ENCODE results near the gene TEAD1. TPM values are rescaled to one million over a fixed set of nuclear protein-coding genes. Genes with fewer than 3 reads are reported as not detected.

Gene TEAD1
- total and polyA plus RNA-seq, 2 experiments from 2014 or later, result 24.5 to 103 TPM

DNA sequence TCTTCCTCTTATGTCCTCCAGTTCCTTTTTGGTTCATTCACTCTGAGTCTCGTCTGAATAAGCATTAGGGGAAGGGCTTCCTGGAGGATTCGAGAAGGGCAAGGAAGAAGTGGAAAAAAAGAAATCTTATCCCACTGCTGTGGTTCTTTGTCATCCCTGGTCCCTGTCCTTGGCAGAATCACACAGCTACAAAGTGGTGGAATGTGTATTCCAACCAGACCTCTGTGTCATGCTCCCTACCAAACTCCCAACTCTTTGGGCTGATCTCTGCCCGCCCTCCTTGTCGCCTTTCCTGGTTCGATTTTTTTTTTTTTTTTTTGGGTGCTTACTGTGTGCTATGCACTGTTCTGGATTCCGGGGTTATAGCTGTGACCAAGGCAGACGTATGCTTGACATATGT lies 61.0 kb downstream of the TEAD1 start:
- Histone ChIP-seq H3F3A (replicated peaks; ENCODE audit: low read depth) (no peaks in the 10 kb centered on the region), H3K27me3 (ENCODE audit: insufficient read depth) (no peaks in the 10 kb centered on the region), H3K4me1 (ENCODE audit: insufficient read depth) (peaks cover 37% of the 10 kb centered on the region), H3K4me3 (no peak overlapping the region), H2AFZ (no peak overlapping the region), H3K36me3 (ENCODE audit: insufficient read depth) (no peaks in the 10 kb centered on the region), H3K4me2 (no peak overlapping the region), H3K79me2 (replicated peaks; ENCODE audit: insufficient read depth) (peaks cover 100% of the 10 kb centered on the region), H3K27ac (ENCODE audit: low read depth) (0 out of 2 replicates have a peak overlapping the region, but pooled peaks have one; percentile 8), H3K9me2 (ENCODE audit: insufficient read depth) (no peaks in the 10 kb centered on the region), H4K20me1 (replicated peaks; ENCODE audit: insufficient read depth) (peaks cover 55% of the 10 kb centered on the region)
- Mint-ChIP-seq H3K36me3 (ENCODE audit: low read depth) (peaks cover 2% of the 10 kb centered on the region; the same call in 1 of the 3 replicates), H3K27me3 (ENCODE audit: insufficient read depth, low read depth, poor library complexity) (peaks cover 4% of the 10 kb centered on the region), H3K27ac (peak overlapping the region; percentile 37; the same call in 1 of the 2 replicates), H3K9me3 (no peaks in the 10 kb centered on the region), H3K4me3 (no peak overlapping the region), H3K4me1 (peaks cover 42% of the 10 kb centered on the region)
- TF ChIP-seq, protein P1, sequence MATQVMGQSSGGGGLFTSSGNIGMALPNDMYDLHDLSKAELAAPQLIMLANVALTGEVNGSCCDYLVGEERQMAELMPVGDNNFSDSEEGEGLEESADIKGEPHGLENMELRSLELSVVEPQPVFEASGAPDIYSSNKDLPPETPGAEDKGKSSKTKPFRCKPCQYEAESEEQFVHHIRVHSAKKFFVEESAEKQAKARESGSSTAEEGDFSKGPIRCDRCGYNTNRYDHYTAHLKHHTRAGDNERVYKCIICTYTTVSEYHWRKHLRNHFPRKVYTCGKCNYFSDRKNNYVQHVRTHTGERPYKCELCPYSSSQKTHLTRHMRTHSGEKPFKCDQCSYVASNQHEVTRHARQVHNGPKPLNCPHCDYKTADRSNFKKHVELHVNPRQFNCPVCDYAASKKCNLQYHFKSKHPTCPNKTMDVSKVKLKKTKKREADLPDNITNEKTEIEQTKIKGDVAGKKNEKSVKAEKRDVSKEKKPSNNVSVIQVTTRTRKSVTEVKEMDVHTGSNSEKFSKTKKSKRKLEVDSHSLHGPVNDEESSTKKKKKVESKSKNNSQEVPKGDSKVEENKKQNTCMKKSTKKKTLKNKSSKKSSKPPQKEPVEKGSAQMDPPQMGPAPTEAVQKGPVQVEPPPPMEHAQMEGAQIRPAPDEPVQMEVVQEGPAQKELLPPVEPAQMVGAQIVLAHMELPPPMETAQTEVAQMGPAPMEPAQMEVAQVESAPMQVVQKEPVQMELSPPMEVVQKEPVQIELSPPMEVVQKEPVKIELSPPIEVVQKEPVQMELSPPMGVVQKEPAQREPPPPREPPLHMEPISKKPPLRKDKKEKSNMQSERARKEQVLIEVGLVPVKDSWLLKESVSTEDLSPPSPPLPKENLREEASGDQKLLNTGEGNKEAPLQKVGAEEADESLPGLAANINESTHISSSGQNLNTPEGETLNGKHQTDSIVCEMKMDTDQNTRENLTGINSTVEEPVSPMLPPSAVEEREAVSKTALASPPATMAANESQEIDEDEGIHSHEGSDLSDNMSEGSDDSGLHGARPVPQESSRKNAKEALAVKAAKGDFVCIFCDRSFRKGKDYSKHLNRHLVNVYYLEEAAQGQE (IDR thresholded peaks at IDR 0.05; ENCODE audit: unreplicated experiment), result no peak
- TF ChIP-seq, protein P2, sequence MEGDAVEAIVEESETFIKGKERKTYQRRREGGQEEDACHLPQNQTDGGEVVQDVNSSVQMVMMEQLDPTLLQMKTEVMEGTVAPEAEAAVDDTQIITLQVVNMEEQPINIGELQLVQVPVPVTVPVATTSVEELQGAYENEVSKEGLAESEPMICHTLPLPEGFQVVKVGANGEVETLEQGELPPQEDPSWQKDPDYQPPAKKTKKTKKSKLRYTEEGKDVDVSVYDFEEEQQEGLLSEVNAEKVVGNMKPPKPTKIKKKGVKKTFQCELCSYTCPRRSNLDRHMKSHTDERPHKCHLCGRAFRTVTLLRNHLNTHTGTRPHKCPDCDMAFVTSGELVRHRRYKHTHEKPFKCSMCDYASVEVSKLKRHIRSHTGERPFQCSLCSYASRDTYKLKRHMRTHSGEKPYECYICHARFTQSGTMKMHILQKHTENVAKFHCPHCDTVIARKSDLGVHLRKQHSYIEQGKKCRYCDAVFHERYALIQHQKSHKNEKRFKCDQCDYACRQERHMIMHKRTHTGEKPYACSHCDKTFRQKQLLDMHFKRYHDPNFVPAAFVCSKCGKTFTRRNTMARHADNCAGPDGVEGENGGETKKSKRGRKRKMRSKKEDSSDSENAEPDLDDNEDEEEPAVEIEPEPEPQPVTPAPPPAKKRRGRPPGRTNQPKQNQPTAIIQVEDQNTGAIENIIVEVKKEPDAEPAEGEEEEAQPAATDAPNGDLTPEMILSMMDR (conservative IDR thresholded peaks at IDR 0.05; ENCODE audit: low read depth in 2 of 2), result no peak
- TF ChIP-seq, protein P3, sequence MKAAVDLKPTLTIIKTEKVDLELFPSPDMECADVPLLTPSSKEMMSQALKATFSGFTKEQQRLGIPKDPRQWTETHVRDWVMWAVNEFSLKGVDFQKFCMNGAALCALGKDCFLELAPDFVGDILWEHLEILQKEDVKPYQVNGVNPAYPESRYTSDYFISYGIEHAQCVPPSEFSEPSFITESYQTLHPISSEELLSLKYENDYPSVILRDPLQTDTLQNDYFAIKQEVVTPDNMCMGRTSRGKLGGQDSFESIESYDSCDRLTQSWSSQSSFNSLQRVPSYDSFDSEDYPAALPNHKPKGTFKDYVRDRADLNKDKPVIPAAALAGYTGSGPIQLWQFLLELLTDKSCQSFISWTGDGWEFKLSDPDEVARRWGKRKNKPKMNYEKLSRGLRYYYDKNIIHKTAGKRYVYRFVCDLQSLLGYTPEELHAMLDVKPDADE (IDR thresholded peaks at IDR 0.05), result no peak
- TF ChIP-seq EZH2 (IDR thresholded peaks at IDR 0.05; ENCODE audit: low read depth, unreplicated experiment) (no peak), JUNB (IDR thresholded peaks at IDR 0.05; ENCODE audit: unreplicated experiment) (no peak), POLR2AphosphoS5 (IDR thresholded peaks at IDR 0.05; ENCODE audit: low read depth) (no peak), CREB1 (CRISPR knock-in tag; IDR thresholded peaks at IDR 0.05; ENCODE audit: low read depth) (no peak), EZH2phosphoT487 (IDR thresholded peaks at IDR 0.05; ENCODE audit: unreplicated experiment) (no peak), NANOG (IDR thresholded peaks at IDR 0.05; ENCODE audit: borderline replicate concordance) (no peak), ZNF114 (CRISPR knock-in tag; IDR thresholded peaks at IDR 0.05) (no peak)
- peak; percentile 49; the same call in 2 of the 3 replicates for ATAC-seq
- no peak for DNase-seq (ENCODE audit: low spot score)
